Kidney capillary endothelial cell (primary cell): ENCODE data around the gene CFAP300.

Source experiments
- DNase-seq: peaks from one replicate; pipeline ENCODE4 v3.0.0-alpha.2; 2018; ENCODE audit warnings: low spot score

The CFAP300 gene

GRCh38 chr11:102047305-102047924 is at the start of gene CFAP300:
Gene CFAP300, plus strand, starts transcription at chr11:102047437. Its CDS starts 34 bp downstream, at chr11:102047471.
- peak; percentile 9 for DNase-seq

GRCh38 chr11:102001657-102002338 is 45.4 kb upstream of the CFAP300 start:
- no peak for DNase-seq

GRCh38 chr11:102004220-102004619 is 43.0 kb upstream of the CFAP300 start:
- DNase-seq = no peak

DNA sequence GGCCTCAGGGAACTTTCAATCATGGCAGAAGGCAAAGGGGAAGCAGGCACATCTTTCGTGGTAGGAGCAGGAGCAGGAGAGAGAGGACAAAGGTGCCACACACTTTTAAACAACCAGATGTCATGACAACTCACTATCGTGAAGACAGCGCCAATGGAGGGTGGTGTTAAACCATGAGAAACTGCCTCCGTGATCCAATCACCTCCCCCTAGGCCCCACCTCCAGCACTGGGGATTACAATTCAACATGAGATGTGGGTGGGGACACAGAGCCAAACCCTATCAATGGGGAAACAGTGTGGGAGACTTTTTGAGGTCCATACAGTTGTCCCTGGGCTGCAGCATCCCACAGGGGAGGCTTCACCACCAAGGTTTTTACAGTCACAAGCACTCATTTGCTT is 41.9 kb upstream of the CFAP300 start:
- DNase-seq = no peak

- DNase-seq = no peak
Measured at GRCh38 chr11:102006835-102007566, 40.2 kb upstream of the CFAP300 start.

DNA sequence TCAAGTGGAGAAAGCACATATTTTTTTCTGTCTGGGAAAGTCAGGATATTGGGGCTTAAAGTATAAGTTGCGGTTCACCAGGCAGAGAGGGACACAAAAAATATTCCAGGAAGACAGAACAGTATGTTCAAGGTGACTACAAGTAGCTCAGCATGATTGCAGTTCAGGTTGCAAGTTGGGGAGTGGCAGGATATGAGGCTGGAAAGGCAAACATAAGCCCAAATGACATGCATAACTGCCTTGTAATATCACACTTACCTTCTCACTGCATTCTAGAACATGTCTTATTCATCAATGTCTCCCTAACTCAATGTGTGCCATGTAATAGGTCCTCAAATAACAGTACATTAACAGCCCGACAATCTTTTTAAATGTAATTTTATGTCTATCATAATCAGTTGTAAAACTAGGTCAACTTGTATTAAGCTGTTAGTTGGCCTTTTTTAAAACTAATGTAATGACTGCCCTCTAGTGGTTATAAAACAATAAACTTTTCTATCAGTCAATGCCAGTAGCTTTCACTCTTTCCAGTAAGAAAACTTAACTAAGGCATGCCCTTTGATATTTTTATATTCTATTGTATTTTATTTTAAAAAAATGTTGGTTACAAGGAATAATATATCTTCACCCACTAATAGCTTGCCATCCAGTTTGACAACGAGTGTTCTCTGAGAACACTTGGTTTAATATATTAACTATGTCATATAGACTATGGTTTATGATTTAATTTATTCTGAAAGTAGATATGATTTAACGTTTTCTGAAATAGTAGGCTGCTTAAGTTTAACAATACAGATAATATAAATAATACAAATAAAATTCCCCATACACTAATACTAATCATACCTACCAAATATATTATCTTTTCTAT is 39.4 kb upstream of the CFAP300 start:
- peak; percentile 67 for DNase-seq

- peak; percentile 95 for DNase-seq
Measured at GRCh38 chr11:102010776-102011494, 36.3 kb upstream of the CFAP300 start.

DNA sequence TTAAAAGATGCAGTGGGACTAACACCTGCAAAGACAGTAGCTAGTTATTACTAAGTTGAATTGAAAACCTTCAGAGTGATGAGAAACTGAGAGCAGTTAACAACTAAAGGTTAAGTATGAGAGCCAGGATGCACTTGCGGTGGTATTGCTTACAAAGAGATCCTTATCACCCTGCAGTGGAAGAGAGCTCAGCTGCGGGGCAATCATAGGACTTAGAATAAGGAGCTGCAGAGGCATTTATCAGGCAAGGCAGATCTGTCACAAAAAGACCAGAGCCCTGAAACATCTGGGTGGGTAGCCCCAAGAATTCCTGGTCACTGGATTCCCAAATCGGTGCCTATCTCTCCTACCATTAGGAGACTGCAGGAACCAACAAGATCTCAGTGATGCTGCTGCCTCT is 34.3 kb upstream of the CFAP300 start:
- DNase-seq = no peak

DNA sequence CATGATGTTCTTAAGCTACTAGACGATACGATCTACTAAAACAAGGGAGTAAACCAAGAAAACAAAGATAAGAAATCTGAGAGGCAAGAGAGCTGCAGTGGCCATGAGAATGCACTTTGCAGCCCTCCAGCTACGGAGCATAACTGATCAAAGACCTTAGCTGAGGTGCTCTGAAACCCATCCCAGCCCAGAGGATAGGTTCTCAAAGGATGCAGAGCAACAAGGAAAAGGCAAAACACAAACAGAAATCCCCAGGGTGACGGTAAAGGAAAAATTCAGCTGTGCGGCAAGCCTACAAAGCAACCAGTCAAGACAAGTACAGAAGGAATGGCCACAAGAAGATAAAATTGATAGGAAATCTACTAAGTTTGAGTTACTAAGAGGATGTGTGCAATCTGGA is 32.5 kb upstream of the CFAP300 start:
- DNase-seq = no peak

DNA sequence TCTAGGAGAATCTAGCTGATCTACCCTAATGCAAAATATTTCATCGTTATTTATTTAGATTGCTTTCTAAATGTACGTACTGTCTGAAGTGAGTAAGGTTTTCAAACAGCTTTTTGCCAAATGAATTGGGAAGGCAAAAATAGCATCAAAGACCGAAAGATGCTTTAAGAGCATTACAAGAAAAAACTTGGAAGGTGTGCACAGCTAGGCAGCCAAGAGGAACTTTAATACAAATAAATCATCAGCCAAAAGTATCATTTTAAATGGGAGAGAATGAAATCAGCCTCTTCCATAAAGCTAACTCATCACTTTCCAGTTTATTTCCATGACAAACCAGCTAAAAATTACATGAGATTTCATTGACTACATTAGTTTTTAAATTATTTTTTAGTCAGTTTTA is 30.2 kb upstream of the CFAP300 start:
- no peak for DNase-seq

DNA sequence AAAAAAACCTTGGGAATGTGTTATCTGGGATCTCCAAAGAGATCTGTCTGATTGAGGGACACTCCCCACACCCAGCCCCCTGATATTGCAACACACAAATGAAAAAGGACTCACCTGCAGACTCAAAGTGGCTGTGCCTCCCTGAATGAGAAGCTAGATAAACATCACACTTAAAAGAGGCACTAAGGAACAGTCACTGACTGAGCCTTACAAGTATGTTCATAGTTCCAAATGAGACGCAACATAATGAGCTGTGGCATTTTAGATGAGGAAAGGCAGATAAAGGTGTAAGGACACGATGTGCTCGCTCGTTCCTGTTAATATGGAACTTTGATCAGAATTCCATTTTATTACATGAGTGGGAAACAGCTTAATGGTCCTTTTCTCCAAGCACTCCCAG is 21.0 kb upstream of the CFAP300 start:
- DNase-seq = no peak

- no peak for DNase-seq
Measured at GRCh38 chr11:102026959-102027358, 20.3 kb upstream of the CFAP300 start.

GRCh38 chr11:102036757-102037156 is 10.5 kb upstream of the CFAP300 start:
- DNase-seq = no peak

DNA sequence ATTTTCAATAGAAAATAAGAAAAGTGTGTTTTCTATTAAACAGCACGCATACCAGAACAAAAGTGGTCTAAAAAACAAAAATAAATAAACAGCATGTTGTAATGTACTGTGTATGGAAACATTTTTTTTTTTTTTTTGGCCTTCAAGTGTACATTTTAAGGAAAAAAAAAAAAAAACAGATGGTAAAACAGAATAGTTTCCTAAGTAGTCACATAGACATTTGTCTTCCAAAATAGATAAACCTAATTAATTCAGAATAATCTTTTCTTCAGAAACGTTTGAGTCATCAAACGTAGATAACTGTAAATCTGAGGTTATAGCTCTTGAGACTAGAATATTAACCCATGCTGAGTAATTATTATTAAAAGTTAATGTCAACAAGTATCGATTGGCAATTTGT is 396 bp upstream of the CFAP300 start:
- DNase-seq = no peak

GRCh38 chr11:102050927-102051575 is 3.8 kb downstream of the CFAP300 start:
- no peak for DNase-seq

DNA sequence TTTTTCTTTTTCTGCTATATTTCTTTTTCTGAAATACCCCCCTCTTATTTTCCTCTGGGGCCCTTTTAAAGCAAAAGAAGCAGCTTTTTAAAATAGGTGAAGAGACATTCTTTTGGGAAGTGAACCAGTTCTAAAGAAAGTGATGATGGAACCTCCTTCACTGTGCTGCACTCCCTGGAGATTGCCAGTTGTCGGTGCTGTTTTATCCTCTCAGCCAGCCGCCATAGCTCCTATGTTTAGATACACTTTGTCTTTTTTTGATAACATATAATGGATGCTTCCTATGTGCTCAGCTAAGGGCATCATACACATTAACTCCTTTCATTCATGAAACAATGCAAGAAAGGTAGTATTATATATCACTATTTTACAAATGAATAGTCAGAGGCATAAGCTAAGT is 14.0 kb downstream of the CFAP300 start:
- DNase-seq = no peak

DNA sequence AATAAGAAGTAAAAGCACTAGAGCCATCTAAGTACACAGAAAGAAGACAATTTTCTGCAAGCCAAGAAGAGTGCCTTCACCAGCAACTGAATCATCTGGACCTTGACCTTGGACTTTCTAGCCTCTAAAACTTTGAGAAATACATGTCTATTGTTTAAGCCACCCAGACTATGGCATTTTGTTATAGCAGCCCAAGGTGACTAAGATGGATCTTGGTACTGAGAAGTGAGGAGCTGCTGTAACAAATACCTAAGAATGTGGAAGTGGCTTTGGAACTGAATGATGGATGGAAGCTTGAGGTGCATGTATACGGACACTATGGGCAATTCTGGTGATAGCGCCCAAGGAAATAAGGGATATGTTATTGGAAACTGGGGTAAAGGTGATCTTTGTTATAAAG is 14.9 kb downstream of the CFAP300 start:
- DNase-seq = no peak

DNA sequence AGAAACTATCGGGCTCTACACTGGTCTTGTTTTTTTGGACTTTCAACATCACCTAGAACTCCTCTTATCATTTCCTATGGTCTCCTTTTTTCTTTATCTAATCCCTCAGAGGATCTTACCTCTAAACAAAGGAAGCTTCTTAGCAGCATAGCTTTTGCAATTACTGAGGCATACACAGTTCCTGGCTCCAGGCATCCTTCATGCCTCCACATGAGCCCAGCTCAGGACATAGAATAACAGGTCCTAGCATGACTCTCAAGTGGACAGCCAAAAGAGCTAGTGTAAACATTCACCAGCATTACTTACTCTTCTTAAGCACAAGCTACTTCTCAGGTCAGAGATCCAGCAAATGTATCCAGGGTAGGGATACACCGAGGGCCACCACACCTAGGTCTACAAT is 17.1 kb downstream of the CFAP300 start:
- DNase-seq = no peak

DNA sequence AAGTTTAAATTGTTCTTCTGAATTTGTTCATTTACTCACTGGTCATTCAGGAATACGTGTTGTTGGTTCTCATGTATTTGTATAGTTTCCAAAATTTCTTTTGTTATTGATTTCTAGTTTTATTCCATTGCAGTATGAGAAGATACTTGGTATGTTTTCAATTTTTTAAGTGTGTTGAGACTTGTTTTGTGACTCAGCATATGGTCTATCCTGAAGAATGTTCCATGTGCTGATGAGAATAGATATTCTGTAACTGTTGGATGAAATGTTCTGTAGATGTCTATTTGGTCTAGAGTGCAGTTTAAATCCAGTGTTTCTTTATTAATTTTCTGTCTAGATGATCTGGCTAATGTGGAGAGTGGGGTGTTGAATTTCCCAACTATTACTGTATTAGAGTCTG is 23.5 kb downstream of the CFAP300 start:
- no peak for DNase-seq

GRCh38 chr11:102071497-102072472 is 24.5 kb downstream of the CFAP300 start:
- DNase-seq = no peak
